Heart left ventricle (tissue), 16 donors: ENCODE results near the gene ABLIM1. TPM values are rescaled to one million over a fixed set of nuclear protein-coding genes. Genes with fewer than 3 reads are reported as not detected.

Experiments used
- ATAC-seq, 4 donors: fragments of 200-7000 bp; cut with Tn5 transposase; one replicate each; pipeline ENCODE4 v1.9.1; 2020 to 2022; ENCODE audit warnings: moderate library complexity in 4 of 4, mild to moderate bottlenecking in 3 of 4, moderate number of reproducible peaks in 1 of 4
- DNase-seq, 5 donors: peaks; one replicate each; pipeline ENCODE4 v3.0.0-alpha.2; 2020
- H3K27ac ChIP-seq, 12 donors: fragments of 200-600 bp; sonication (generic) in 4 of 12; one replicate each; pipeline versions ENCODE4 v1.5.0 to v1.8.0; 2016 to 2022; ENCODE audit warnings: mild to moderate bottlenecking in 2 of 12
- H3K27me3 ChIP-seq, 9 donors: fragments of 200-600 bp; sonication (generic) in 2 of 9; one replicate each; pipeline versions ENCODE4 v1.5.1 to v1.8.0; 2016 to 2022; ENCODE audit warnings: mild to moderate bottlenecking in 3 of 9
- H3K36me3 ChIP-seq, 9 donors: fragments of 200-600 bp; sonication (generic) in 2 of 9; one replicate each; pipeline versions ENCODE4 v1.5.0 to v1.8.0; 2018 to 2022; ENCODE audit warnings: mild to moderate bottlenecking in 2 of 9
- H3K4me1 ChIP-seq, 12 donors: fragments of 200-600 bp; sonication (generic) in 4 of 12; one replicate each; pipeline versions ENCODE4 v1.5.0 to v1.8.0; 2016 to 2022; ENCODE audit warnings: mild to moderate bottlenecking in 3 of 12
- H3K4me3 ChIP-seq, 12 donors: fragments of 200-600 bp; sonication (generic) in 4 of 12; one replicate each; pipeline versions ENCODE4 v1.5.0 to v1.8.0; 2017 to 2022; ENCODE audit warnings: mild to moderate bottlenecking in 9 of 12, moderate library complexity in 4 of 12
- H3K9me3 ChIP-seq, 12 donors: fragments of 200-600 bp; sonication (generic) in 4 of 12; one replicate each; pipeline versions ENCODE4 v1.5.0 to v1.8.0; 2016 to 2022; ENCODE audit warnings: mild to moderate bottlenecking in 1 of 12
- CTCF ChIP-seq, 12 donors: fragments of 200-600 bp; sonication (generic) in 4 of 12; IDR thresholded peaks; one replicate each; pipeline versions ENCODE4 v1.5.0 to v1.8.0; 2018 to 2022; ENCODE audit warnings: antibody characterized with exemption in 12 of 12, mild to moderate bottlenecking in 5 of 12
- POLR2A ChIP-seq, 2 donors: fragments of 450-650 bp; IDR thresholded peaks; one replicate each; pipeline ENCODE4 v1.6.1; 2017; ENCODE audit warnings: antibody characterized with exemption in 2 of 2, mild to moderate bottlenecking in 2 of 2, moderate library complexity in 2 of 2
- WGBS, 4 donors: extraction: QIAGEN DNeasy Blood & Tissue Kit in 2 of 4; methylation state at CpG; one replicate each; pipeline versions ENCODE4 v1.1.5 to v1.1.7; 2013 to 2018; 5-methylcytosine and 5-hydroxymethylcytosine counted together
- intact Hi-C, 10 donors: fragments of 100-400 bp; cut with DNase I; formaldehyde crosslinking; loops; one replicate each; pipeline versions ENCODE4 v1.11.1 to v1.14.2; 2022
- polyA plus RNA-seq, 2 donors: library from polyadenylated mRNA; stranded (reverse); fragments of 200-250 nt; gene quantifications; one replicate each; pipeline ENCODE4 v1.2.3, GENCODE V29; 2013
- total RNA-seq, 9 donors: library from RNA; depleted of rRNA in 2 of 9; stranded (reverse); fragments of >200 nt in 2 of 9; fragmentation: NEBNext Ultra II Directional in 3 of 9; extraction: Animal tissue kit (Norgen Biotek cat#: 25700) in 3 of 9; gene quantifications; one replicate each; pipeline versions ENCODE4 v1.1.0 to v1.2.4, GENCODE V29; 2016 to 2023
- donor health status: ischemic (EF 13 %, LVEDD 7.1; RV severe dilation, severe dysfunction).
- donor health status: healthy with polysubstance abuse.
- donor health status: DM: no; HTN: yes; CAD: no.
- donor health status: DM: no; HTN: no; CAD: no.
- donor health status: ischemic (EF 25% LVEDD 6.9; RV normal size, moderate dysfunction).
- donor health status: ischemic (EF 25% LVEDD 5.7; RV mildly dilated, moderate dysfunction).
- donor health status: healthy.
- donor health status: DM: yes; HTN: yes; CAD: no.
- donor health status: ischemic (EF 35%, LVEDD 5.7; RV mildly dilated, moderate dysfunction).
- donor health status: nonischemic (EF 11% LVEDD 7.7; RV severe dilation, severe dysfunction).
- donor health status: DM: yes; HTN: yes; CAD: no.
- donor health status: PGD.
- donor health status: ischemic (EF 29% LVEDD 5.4; RV normal size, mild dysfunction).
- donor health status: nonischemic (EF 23%, LVEDD 6.1; RV moderate dilation, normal function).

ABLIM1 gene
- total and polyA plus RNA-seq, 11 donors: 242 to 713 (median 561) TPM

- Histone ChIP-seq H3K9me3 (no peaks in the 10 kb centered on the region), H3K4me3 (no peak overlapping the region), H3K36me3 (peaks cover 0 to 12% (median 0%) of the 10 kb centered on the region in 9 donors), H3K27ac (peak overlapping the region in 11 of 12 donors; percentile 9 to 56 (median 32)), H3K4me1 (peaks cover 2 to 59% (median 25%) of the 10 kb centered on the region in 12 donors), H3K27me3 (no peaks in the 10 kb centered on the region)
- no peak for DNase-seq
- no peak for TF ChIP-seq CTCF (IDR thresholded peaks at IDR 0.05)
- intact Hi-C loops: no loop called here
- no peak for ATAC-seq
- WGBS, 4 donors: 41 to 56% (median 44%) methylated on average over 4 of the region's 4 CpGs
Measured at GRCh38 chr10:114678336-114678735, 20.3 kb upstream of the ABLIM1 start.

- Histone ChIP-seq H3K36me3 (peaks cover 0 to 15% (median 0%) of the 10 kb centered on the region in 9 donors), H3K4me1 (peaks cover 0 to 26% (median 9%) of the 10 kb centered on the region in 12 donors), H3K27ac (no peak overlapping the region), H3K4me3 (no peak overlapping the region), H3K9me3 (no peaks in the 10 kb centered on the region), H3K27me3 (no peaks in the 10 kb centered on the region)
- intact Hi-C loops: no loop called here
- WGBS, 4 donors: 80 to 90% (median 84%) methylated on average over 4 of the region's 4 CpGs
- TF ChIP-seq POLR2A (IDR thresholded peaks at IDR 0.05) (no peak), CTCF (IDR thresholded peaks at IDR 0.05) (no peak)
- DNase-seq (no peak), ATAC-seq (no peak)
Measured at GRCh38 chr10:114674346-114674745, 16.3 kb upstream of the ABLIM1 start.

GRCh38 chr10:114669648-114670047 lies 11.6 kb upstream of the ABLIM1 start:
- 48 to 59% (median 52%) methylated on average over 3 of the region's 3 CpGs for WGBS, 4 donors
- H3K9me3 ChIP-seq: peaks cover 0 to 7% (median 0%) of the 10 kb centered on the region in 12 donors
- no peak overlapping the region for H3K27ac ChIP-seq
- peaks cover 4 to 41% (median 21%) of the 10 kb centered on the region in 12 donors for H3K4me1 ChIP-seq
- intact Hi-C loops: no loop called here
- H3K4me3 ChIP-seq: no peak overlapping the region
- no peaks in the 10 kb centered on the region for H3K27me3 ChIP-seq
- peaks cover 0 to 7% (median 0%) of the 10 kb centered on the region in 9 donors for H3K36me3 ChIP-seq
- DNase-seq: no peak
- TF ChIP-seq POLR2A (IDR thresholded peaks at IDR 0.05) (no peak), CTCF (IDR thresholded peaks at IDR 0.05) (no peak)
- no peak for ATAC-seq

- 74 to 78% (median 76%) methylated on average over 6 of the region's 6 CpGs for WGBS, 4 donors
- Histone ChIP-seq H3K4me1 (peaks cover 6 to 52% (median 30%) of the 10 kb centered on the region in 12 donors), H3K27me3 (no peaks in the 10 kb centered on the region)
Measured at GRCh38 chr10:114668375-114669080, 10.5 kb upstream of the ABLIM1 start.

More at GRCh38 chr10:114668375-114669080, 10.5 kb upstream of the ABLIM1 start:
- intact Hi-C loops: no loop called here
- H3K9me3 ChIP-seq: peaks cover 0 to 7% (median 0%) of the 10 kb centered on the region in 12 donors
- DNase-seq (no peak), ATAC-seq (no peak)
- H3K4me3 ChIP-seq: no peak overlapping the region
- H3K36me3 ChIP-seq: peaks cover 0 to 3% (median 0%) of the 10 kb centered on the region in 9 donors
- H3K27ac ChIP-seq: peak overlapping the region in 1 of 12 donors; percentile 2
- no peak for TF ChIP-seq POLR2A (IDR thresholded peaks at IDR 0.05)
- TF ChIP-seq CTCF (IDR thresholded peaks at IDR 0.05): no peak
